Measurements from ENCODE around the gene CNOT1. TPM values are rescaled to one million over a fixed set of nuclear protein-coding genes. Genes with fewer than 3 reads are reported as not detected.
A peak's percentile ranks its signal among the peaks of the same experiment; 100 is the strongest.

CNOT1 gene
- total RNA-seq, 1 experiment from 2014 or later, result 299 TPM

DNA sequence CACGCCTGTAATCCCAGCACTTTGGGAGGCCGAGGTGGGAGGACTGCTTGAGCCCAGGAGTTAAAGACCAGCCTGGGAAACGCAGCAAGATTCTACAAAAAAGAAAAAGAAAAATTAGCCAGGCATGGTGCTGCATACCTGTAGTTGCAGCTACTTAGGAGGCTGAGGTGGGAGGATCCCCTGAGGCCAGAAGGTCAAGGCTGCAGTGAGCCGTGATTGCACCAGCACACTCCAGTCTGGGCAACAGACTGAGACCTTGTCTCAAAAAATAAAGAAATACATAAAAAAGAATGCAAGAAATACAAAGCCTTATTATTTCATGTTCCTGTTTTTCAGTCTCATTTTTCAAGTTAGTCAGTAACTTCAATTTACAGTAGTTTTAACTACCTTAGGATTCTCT is 5.9 kb upstream of the CNOT1 start:
- H3K9ac ChIP-seq (ENCODE audit: low read length), result no peak overlapping the region
- DNase-seq, result no peak
- H3K27ac ChIP-seq (ENCODE audit: low read length), result no peak overlapping the region
- H4K20me1 ChIP-seq (ENCODE audit: insufficient read depth, low read depth, low read length), result no peaks in the 10 kb centered on the region
- H2AFZ ChIP-seq (ENCODE audit: low read length), result no peak overlapping the region
- H3K9me2 ChIP-seq (replicated peaks; ENCODE audit: insufficient read depth, low read length), result no peaks in the 10 kb centered on the region
- no peaks in the 10 kb centered on the region for H3K36me3 ChIP-seq (ENCODE audit: insufficient read depth, low read length)
- peaks cover 6% of the 10 kb centered on the region for H3K4me1 ChIP-seq (ENCODE audit: low read length)
- H3K27me3 ChIP-seq (ENCODE audit: low read length), result no peaks in the 10 kb centered on the region
- H3K4me2 ChIP-seq (ENCODE audit: low read depth, low read length, poor library complexity, severe bottlenecking), result no peak overlapping the region
- H3K4me3 ChIP-seq (ENCODE audit: low read length), result no peak overlapping the region
- no peaks in the 10 kb centered on the region for H3K79me2 ChIP-seq (ENCODE audit: low read length)
- H3K9me3 ChIP-seq (ENCODE audit: low read length), result no peaks in the 10 kb centered on the region

- Histone ChIP-seq H3K4me1 (ENCODE audit: low read length) (peaks cover 12% of the 10 kb centered on the region), H3K79me2 (ENCODE audit: low read length) (peaks cover 3% of the 10 kb centered on the region), H3K4me3 (ENCODE audit: low read length) (no peak overlapping the region), H3K9me2 (replicated peaks; ENCODE audit: insufficient read depth, low read length) (no peaks in the 10 kb centered on the region), H3K9ac (ENCODE audit: low read length) (no peak overlapping the region), H2AFZ (ENCODE audit: low read length) (no peak overlapping the region), H3K4me2 (ENCODE audit: low read depth, low read length, poor library complexity, severe bottlenecking) (no peak overlapping the region), H4K20me1 (ENCODE audit: insufficient read depth, low read depth, low read length) (peaks cover under 1% of the 10 kb centered on the region; the same call in 1 of the 2 replicates), H3K9me3 (ENCODE audit: low read length) (no peaks in the 10 kb centered on the region), H3K27me3 (ENCODE audit: low read length) (no peaks in the 10 kb centered on the region), H3K27ac (ENCODE audit: low read length) (no peak overlapping the region), H3K36me3 (ENCODE audit: insufficient read depth, low read length) (no peaks in the 10 kb centered on the region)
- no peak for DNase-seq
Measured at GRCh38 chr16:58634265-58634802, 4.7 kb upstream of the CNOT1 start.

DNA sequence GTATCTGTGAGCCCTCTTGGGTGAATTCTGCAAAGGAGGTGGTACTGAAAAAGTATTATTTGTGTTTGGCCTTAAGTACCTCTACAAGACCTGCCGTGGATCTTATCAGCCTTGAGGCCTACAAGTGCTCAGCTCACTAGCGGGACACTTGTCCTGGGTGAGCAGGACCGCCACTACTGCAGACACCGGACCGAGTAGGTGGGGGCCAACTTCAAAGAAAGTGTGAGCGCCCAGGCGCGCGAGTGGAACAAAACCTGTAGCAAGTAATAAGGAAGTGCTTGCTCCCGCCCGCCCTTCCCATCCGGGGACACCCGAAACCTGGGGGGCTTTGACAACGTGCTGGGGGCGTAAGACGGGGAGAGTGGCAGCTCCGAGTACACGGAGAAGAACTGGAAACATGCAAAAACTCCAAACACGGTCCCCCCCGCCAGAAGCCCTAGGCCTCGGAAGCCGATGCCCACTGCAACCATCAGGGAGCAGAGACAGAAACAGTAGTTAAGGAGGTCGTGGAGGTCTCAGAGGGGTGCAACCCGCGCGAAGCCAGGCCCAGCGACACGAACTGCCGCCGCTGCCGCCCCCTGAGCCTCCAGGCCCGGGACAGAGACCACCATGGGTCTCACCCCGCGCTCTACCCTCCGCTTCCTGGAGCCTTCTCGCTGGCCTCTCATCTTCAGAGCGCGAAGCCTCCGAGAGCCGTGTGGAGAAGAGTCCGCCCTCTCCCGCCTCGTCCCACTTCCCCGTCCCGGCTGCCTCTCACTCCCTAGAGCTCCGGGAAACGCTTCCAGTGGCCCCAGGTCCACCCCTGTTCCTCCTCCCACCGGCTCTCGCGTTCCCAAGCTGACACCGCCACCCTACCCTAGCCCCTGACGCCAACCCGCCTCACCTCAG is 537 bp downstream of the CNOT1 start:
- peaks cover 56% of the 10 kb centered on the region for H3K79me2 ChIP-seq (ENCODE audit: low read length)
- H3K27me3 ChIP-seq (ENCODE audit: low read length), result no peaks in the 10 kb centered on the region
- H4K20me1 ChIP-seq (ENCODE audit: insufficient read depth, low read depth, low read length), result peaks cover 46% of the 10 kb centered on the region
- H2AFZ ChIP-seq (ENCODE audit: low read length), result no peak overlapping the region
- peak overlapping the region; percentile 100 for H3K9ac ChIP-seq (ENCODE audit: low read length)
- peak; percentile 85 for DNase-seq
- no peaks in the 10 kb centered on the region for H3K9me3 ChIP-seq (ENCODE audit: low read length)
- H3K36me3 ChIP-seq (ENCODE audit: insufficient read depth, low read length), result peaks cover 19% of the 10 kb centered on the region
- H3K9me2 ChIP-seq (replicated peaks; ENCODE audit: insufficient read depth, low read length), result no peaks in the 10 kb centered on the region
- H3K4me1 ChIP-seq (ENCODE audit: low read length), result peaks cover 22% of the 10 kb centered on the region
- H3K4me2 ChIP-seq (ENCODE audit: low read depth, low read length, poor library complexity, severe bottlenecking), result peak overlapping the region; percentile 81
- peak overlapping the region; percentile 86 for H3K27ac ChIP-seq (ENCODE audit: low read length)
- H3K4me3 ChIP-seq (ENCODE audit: low read length), result peak overlapping the region; percentile 99

DNA sequence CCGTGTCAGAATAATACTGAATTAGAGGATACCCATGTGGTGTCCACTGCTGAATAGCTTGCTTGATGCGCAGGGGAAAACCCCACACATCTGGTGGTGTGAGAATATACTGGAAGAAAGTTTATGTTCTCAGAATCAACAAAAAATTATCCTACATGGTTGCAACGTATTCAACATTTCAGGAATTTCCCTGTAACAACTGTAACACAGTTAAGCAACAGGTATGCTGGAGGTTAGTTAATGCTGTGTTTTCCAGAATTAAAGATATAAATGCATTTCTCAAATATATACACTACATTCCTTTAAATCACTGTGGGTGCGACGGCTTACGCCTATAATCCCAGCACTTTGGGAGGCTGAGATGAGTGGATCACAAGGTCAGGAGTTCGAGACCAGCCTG is 5.4 kb downstream of the CNOT1 start:
- Histone ChIP-seq H3K36me3 (ENCODE audit: insufficient read depth, low read length) (peaks cover 43% of the 10 kb centered on the region), H3K27me3 (ENCODE audit: low read length) (no peaks in the 10 kb centered on the region), H2AFZ (ENCODE audit: low read length) (no peak overlapping the region), H3K9me2 (replicated peaks; ENCODE audit: insufficient read depth, low read length) (no peaks in the 10 kb centered on the region), H4K20me1 (ENCODE audit: insufficient read depth, low read depth, low read length) (peaks cover 66% of the 10 kb centered on the region), H3K27ac (ENCODE audit: low read length) (no peak overlapping the region), H3K9me3 (ENCODE audit: low read length) (no peaks in the 10 kb centered on the region), H3K4me1 (ENCODE audit: low read length) (peaks cover 13% of the 10 kb centered on the region), H3K4me2 (ENCODE audit: low read depth, low read length, poor library complexity, severe bottlenecking) (no peak overlapping the region), H3K79me2 (ENCODE audit: low read length) (peaks cover 99% of the 10 kb centered on the region), H3K9ac (ENCODE audit: low read length) (no peak overlapping the region), H3K4me3 (ENCODE audit: low read length) (no peak overlapping the region)
- no peak for DNase-seq

GRCh38 chr16:58620396-58620795 is 9.2 kb downstream of the CNOT1 start:
- Histone ChIP-seq H3K9me2 (replicated peaks; ENCODE audit: insufficient read depth, low read length) (no peaks in the 10 kb centered on the region), H3K27me3 (ENCODE audit: low read length) (no peaks in the 10 kb centered on the region), H3K9me3 (ENCODE audit: low read length) (no peaks in the 10 kb centered on the region), H3K27ac (ENCODE audit: low read length) (no peak overlapping the region), H3K79me2 (ENCODE audit: low read length) (peaks cover 91% of the 10 kb centered on the region), H3K36me3 (ENCODE audit: insufficient read depth, low read length) (peaks cover 54% of the 10 kb centered on the region), H4K20me1 (ENCODE audit: insufficient read depth, low read depth, low read length) (peaks cover 53% of the 10 kb centered on the region), H3K4me2 (ENCODE audit: low read depth, low read length, poor library complexity, severe bottlenecking) (no peak overlapping the region), H3K9ac (ENCODE audit: low read length) (no peak overlapping the region), H3K4me1 (ENCODE audit: low read length) (no peaks in the 10 kb centered on the region), H2AFZ (ENCODE audit: low read length) (no peak overlapping the region), H3K4me3 (ENCODE audit: low read length) (no peak overlapping the region)
- DNase-seq, result no peak

DNA sequence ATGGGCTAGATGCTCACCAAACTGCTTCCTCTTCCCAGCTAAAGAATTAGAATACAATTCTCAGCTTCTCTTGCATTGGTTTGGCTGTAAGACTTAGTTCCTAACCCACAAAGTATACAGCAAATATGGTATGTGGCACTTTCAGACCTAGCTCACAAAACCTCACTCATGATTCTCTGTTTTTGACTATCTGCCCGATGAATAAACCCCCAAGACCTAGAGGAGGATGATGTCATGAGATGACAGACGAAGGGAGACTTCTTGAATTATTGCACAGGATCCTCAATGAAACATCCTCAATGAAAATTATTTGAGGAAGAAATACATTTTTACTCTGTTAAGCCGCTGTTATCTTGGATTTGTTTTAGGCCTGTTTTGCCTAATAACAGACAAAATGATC is 14.3 kb downstream of the CNOT1 start:
- Histone ChIP-seq H3K4me2 (ENCODE audit: low read depth, low read length, poor library complexity, severe bottlenecking) (no peak overlapping the region), H3K79me2 (ENCODE audit: low read length) (peaks cover 68% of the 10 kb centered on the region), H3K9me2 (replicated peaks; ENCODE audit: insufficient read depth, low read length) (no peaks in the 10 kb centered on the region), H4K20me1 (ENCODE audit: insufficient read depth, low read depth, low read length) (peaks cover 34% of the 10 kb centered on the region), H3K9me3 (ENCODE audit: low read length) (no peaks in the 10 kb centered on the region), H2AFZ (ENCODE audit: low read length) (no peak overlapping the region), H3K9ac (ENCODE audit: low read length) (no peak overlapping the region), H3K27me3 (ENCODE audit: low read length) (no peaks in the 10 kb centered on the region), H3K36me3 (ENCODE audit: insufficient read depth, low read length) (peaks cover 29% of the 10 kb centered on the region), H3K27ac (ENCODE audit: low read length) (no peak overlapping the region), H3K4me1 (ENCODE audit: low read length) (no peaks in the 10 kb centered on the region), H3K4me3 (ENCODE audit: low read length) (no peak overlapping the region)
- DNase-seq, result no peak

- Histone ChIP-seq H3K27me3 (ENCODE audit: low read length) (no peaks in the 10 kb centered on the region), H3K36me3 (ENCODE audit: insufficient read depth, low read length) (peaks cover 24% of the 10 kb centered on the region), H3K9me2 (replicated peaks; ENCODE audit: insufficient read depth, low read length) (no peaks in the 10 kb centered on the region), H3K9ac (ENCODE audit: low read length) (no peak overlapping the region), H3K27ac (ENCODE audit: low read length) (no peak overlapping the region), H3K9me3 (ENCODE audit: low read length) (no peaks in the 10 kb centered on the region), H2AFZ (ENCODE audit: low read length) (no peak overlapping the region), H3K4me1 (ENCODE audit: low read length) (no peaks in the 10 kb centered on the region), H3K4me2 (ENCODE audit: low read depth, low read length, poor library complexity, severe bottlenecking) (no peak overlapping the region), H3K4me3 (ENCODE audit: low read length) (no peak overlapping the region), H4K20me1 (ENCODE audit: insufficient read depth, low read depth, low read length) (peaks cover 34% of the 10 kb centered on the region), H3K79me2 (ENCODE audit: low read length) (peaks cover 68% of the 10 kb centered on the region)
- no peak for DNase-seq
Measured at GRCh38 chr16:58614860-58615259, 14.8 kb downstream of the CNOT1 start.

- DNase-seq, result no peak
- Histone ChIP-seq H3K27ac (ENCODE audit: low read length) (no peak overlapping the region), H3K4me2 (ENCODE audit: low read depth, low read length, poor library complexity, severe bottlenecking) (no peak overlapping the region), H3K27me3 (ENCODE audit: low read length) (no peaks in the 10 kb centered on the region), H2AFZ (ENCODE audit: low read length) (no peak overlapping the region), H3K9ac (ENCODE audit: low read length) (no peak overlapping the region), H3K9me3 (ENCODE audit: low read length) (no peaks in the 10 kb centered on the region), H3K79me2 (ENCODE audit: low read length) (peaks cover 68% of the 10 kb centered on the region), H3K36me3 (ENCODE audit: insufficient read depth, low read length) (peaks cover 20% of the 10 kb centered on the region; the same call in 1 of the 2 replicates), H4K20me1 (ENCODE audit: insufficient read depth, low read depth, low read length) (peaks cover 35% of the 10 kb centered on the region), H3K4me3 (ENCODE audit: low read length) (no peak overlapping the region), H3K9me2 (replicated peaks; ENCODE audit: insufficient read depth, low read length) (no peaks in the 10 kb centered on the region), H3K4me1 (ENCODE audit: low read length) (no peaks in the 10 kb centered on the region)
Measured at GRCh38 chr16:58614212-58614611, 15.4 kb downstream of the CNOT1 start.

Measured in Karpas-422 (cell line).